Colonic mucosa (tissue), 4 donors: Measurements from ENCODE around the gene DIP2C. TPM values are rescaled to one million over a fixed set of nuclear protein-coding genes. Genes with fewer than 3 reads are reported as not detected.

Experiments used
- DNase-seq: peaks from one replicate; pipeline ENCODE4 v3.0.0-alpha.2; 2020
- H3K27ac ChIP-seq: fragments of 200-600 bp; one replicate; pipeline ENCODE4 v1.8.0; 2021
- H3K27me3 ChIP-seq: fragments of 200-600 bp; one replicate; pipeline ENCODE4 v1.8.0; 2021
- H3K36me3 ChIP-seq: fragments of 200-600 bp; one replicate; pipeline ENCODE4 v1.8.0; 2021
- H3K4me1 ChIP-seq: fragments of 200-600 bp; one replicate; pipeline ENCODE4 v1.8.0; 2021; ENCODE audit warnings: mild to moderate bottlenecking
- H3K4me3 ChIP-seq: fragments of 200-600 bp; one replicate; pipeline ENCODE4 v1.8.0; 2021
- H3K9ac ChIP-seq, 2 donors: one replicate each; pipeline ENCODE4 v1.7.0; 2013; ENCODE audit warnings: control low read depth in 2 of 2, low read depth in 2 of 2, low read length in 2 of 2
- H3K9me3 ChIP-seq: fragments of 200-600 bp; one replicate; pipeline ENCODE4 v1.8.0; 2021
- intact Hi-C: fragments of 100-400 bp; cut with DNase I; formaldehyde crosslinking; loops from one replicate; pipeline ENCODE4 v1.14.1; 2022
- total RNA-seq, 2 donors: library from RNA; stranded (reverse); fragmentation: NEBNext Ultra II Directional in 1 of 2; extraction: Animal tissue kit (Norgen Biotek cat#: 25700) in 1 of 2; gene quantifications; one replicate each; pipeline ENCODE4 v1.2.1, GENCODE V29; 2021
- TF ChIP-seq, protein P1 (sequence below): fragments of 200-600 bp; IDR thresholded peaks from one replicate; pipeline ENCODE4 v1.8.0; 2022; ENCODE audit warnings: antibody characterized with exemption, mild to moderate bottlenecking
- donor health status: healthy.
- donor health status: DM: no; HTN: no; CAD: no.
- donor health status: DM: no; HTN: no; CAD: no.

The DIP2C gene
- total RNA-seq, 2 donors from 2014 or later, result 7.6 to 11.2 TPM

DNA sequence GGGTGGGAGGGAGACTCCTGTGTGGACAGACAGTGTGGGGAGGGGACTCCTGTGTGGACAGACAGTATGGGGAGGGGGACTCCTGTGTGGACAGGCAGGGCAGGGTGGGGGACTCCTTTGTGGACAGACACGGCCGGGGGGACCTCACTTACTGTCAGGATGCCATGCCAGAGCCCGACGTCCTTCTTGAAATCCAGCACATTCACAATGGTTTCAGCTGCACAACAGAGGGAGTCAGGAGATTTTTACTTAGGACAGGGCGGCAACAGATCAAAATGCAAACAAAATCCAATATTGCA is 301.9 kb downstream of the DIP2C start:
- Histone ChIP-seq H3K27me3 (no peaks in the 10 kb centered on the region), H3K9ac (no peak overlapping the region), H3K9me3 (no peaks in the 10 kb centered on the region), H3K4me1 (no peaks in the 10 kb centered on the region), H3K36me3 (no peaks in the 10 kb centered on the region), H3K4me3 (no peak overlapping the region), H3K27ac (no peak overlapping the region)
- TF ChIP-seq, protein P1, sequence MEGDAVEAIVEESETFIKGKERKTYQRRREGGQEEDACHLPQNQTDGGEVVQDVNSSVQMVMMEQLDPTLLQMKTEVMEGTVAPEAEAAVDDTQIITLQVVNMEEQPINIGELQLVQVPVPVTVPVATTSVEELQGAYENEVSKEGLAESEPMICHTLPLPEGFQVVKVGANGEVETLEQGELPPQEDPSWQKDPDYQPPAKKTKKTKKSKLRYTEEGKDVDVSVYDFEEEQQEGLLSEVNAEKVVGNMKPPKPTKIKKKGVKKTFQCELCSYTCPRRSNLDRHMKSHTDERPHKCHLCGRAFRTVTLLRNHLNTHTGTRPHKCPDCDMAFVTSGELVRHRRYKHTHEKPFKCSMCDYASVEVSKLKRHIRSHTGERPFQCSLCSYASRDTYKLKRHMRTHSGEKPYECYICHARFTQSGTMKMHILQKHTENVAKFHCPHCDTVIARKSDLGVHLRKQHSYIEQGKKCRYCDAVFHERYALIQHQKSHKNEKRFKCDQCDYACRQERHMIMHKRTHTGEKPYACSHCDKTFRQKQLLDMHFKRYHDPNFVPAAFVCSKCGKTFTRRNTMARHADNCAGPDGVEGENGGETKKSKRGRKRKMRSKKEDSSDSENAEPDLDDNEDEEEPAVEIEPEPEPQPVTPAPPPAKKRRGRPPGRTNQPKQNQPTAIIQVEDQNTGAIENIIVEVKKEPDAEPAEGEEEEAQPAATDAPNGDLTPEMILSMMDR, result no peak
- intact Hi-C loops, result no loop called here
- DNase-seq, result no peak

DNA sequence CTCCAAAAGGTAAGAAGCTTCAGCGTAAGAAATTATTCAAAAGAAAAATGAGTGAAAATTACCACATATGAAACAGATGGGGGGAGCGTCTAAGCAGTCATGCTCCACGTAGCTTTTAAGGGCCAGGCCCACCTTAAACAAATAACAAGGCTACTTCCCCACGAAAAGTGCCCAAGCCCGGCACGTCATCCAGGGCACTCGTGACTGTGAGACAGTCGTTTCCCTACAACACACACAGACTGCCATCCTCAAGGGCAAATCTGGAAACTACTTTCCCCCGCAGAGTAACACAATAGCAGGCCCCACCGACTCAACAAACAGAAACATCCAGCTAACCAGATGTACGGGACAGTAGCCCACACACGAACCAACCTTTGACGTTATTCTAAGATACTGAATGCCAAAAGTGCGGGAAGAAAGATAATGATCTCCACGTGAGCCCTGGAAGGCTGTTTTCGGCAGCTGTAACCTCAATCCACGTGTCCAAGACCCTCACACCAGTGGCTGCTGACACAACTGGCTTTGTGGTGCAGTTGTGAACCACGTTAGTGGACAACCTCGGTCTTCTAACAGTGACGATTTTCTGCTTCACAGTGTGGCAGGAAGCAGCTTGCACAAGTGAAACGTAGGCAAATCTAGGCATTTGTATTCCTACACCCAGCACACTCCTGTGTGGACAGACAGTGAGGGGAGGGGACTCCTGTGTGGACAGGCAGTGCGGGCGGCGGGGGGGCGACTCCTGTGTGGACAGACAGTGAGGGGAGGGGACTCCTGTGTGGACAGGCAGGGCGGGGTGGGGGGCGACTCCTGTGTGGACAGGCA is 302.5 kb downstream of the DIP2C start:
- intact Hi-C loops, result no loop called here
- no peaks in the 10 kb centered on the region for H3K9me3 ChIP-seq
- H3K4me1 ChIP-seq, result no peaks in the 10 kb centered on the region
- H3K4me3 ChIP-seq, result no peak overlapping the region
- TF ChIP-seq, protein P1, result no peak
- H3K27ac ChIP-seq, result no peak overlapping the region
- H3K27me3 ChIP-seq, result no peaks in the 10 kb centered on the region
- DNase-seq, result no peak
- no peaks in the 10 kb centered on the region for H3K36me3 ChIP-seq
- H3K9ac ChIP-seq, result no peak overlapping the region

DNA sequence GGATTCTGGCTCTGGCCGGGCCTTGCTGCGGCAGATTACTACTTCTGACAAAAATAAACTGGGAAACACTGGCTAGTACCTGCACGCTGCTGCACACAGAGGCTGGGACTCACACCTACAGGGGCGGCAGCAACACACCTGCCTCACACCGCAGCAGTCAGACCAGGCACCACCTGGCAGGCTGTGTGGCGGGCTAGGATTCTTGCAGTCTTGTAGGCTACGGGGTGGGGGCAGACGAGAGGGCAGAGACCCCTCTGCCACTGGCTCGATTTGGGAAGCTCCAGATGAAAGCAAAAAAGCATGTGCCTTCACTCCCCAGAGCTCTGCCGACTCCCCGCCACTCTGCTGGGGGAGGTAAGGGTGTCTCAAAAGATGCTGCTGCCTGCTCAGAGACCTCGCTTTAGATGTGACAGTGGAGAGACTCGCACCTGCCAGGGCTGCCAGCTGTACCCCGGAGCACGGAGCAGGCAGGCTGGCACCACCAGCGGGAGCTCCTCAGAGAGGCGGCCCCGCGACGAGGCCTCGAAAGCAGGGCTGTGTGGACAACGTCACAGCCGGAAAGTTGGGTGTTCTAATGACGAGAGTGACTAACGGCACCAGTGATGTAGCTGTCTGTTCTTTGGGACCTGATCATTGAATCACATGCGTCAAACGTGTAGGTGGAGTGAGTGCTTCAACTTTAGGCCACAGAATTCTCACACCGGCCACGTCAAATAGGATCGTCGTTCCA is 303.7 kb downstream of the DIP2C start:
- intact Hi-C loops, result no loop called here

DNA sequence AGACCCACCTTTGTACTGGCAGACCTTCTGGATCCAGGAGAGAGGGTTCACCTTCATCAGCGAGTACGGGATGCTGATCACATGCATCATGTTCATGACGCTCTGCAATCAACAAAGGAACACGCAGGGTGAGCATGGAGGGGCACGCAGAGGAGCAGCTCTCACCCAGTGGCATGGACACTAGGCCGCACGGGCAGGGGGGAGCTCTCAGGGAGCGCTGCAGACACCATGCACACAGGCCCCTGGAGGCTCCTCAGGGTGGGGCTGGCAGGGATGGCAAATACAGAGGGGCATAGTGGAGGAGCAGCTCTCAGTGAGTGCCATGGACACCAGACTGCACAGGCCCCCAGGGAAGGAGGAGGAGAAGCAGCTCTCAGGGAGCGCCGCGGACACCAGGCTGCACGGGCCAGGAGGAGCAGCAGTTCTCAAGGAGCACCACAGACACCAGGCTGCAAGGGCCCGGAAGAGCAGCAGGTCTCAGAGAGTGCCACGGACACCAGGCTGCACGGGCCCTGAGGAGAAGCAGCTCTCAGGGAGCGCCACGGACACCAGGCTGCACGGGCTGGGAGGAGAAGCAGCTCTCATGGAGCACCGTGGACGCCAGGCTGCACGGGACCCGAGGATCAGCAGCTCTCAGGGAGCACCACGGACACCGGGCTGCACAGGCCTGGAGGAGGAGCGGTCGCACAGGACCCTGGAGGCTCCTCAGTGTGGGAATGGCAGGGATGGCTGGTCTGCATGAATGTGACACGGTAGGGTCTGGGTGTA is 304.7 kb downstream of the DIP2C start:
- no peak overlapping the region for H3K4me3 ChIP-seq
- no peaks in the 10 kb centered on the region for H3K4me1 ChIP-seq
- TF ChIP-seq, protein P1, result no peak
- H3K27ac ChIP-seq, result no peak overlapping the region
- no peaks in the 10 kb centered on the region for H3K27me3 ChIP-seq
- no peaks in the 10 kb centered on the region for H3K9me3 ChIP-seq
- H3K36me3 ChIP-seq, result no peaks in the 10 kb centered on the region
- intact Hi-C loops, result no loop called here
- DNase-seq, result no peak
- no peak overlapping the region for H3K9ac ChIP-seq

More for the DNA sequence above, 303.7 kb downstream of the DIP2C start:
- no peaks in the 10 kb centered on the region for H3K27me3 ChIP-seq
- H3K4me1 ChIP-seq, result no peaks in the 10 kb centered on the region
- no peak overlapping the region for H3K9ac ChIP-seq
- no peaks in the 10 kb centered on the region for H3K9me3 ChIP-seq
- H3K27ac ChIP-seq, result no peak overlapping the region
- H3K4me3 ChIP-seq, result no peak overlapping the region
- no peaks in the 10 kb centered on the region for H3K36me3 ChIP-seq
- TF ChIP-seq, protein P1, result no peak
- DNase-seq, result no peak

DNA sequence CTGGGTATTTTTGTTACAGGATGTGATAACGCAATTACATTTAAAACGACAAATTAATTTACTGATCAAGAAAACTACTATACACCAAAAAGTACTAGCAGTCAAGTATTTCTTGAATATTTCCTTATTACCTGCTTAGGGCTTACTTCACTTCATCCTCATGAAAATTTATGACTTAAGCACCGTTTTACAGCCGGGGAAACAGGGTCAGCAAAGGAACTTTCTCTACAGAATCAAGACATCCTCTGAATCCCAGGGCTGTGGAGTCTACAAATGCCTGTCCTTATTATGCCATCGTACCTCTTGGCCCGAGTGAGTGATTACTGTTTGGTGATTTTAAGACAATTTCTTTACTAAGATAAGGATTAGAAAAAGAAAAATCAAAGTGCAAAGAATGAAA is 305.9 kb downstream of the DIP2C start:
- no peaks in the 10 kb centered on the region for H3K9me3 ChIP-seq
- no peaks in the 10 kb centered on the region for H3K4me1 ChIP-seq
- H3K4me3 ChIP-seq, result no peak overlapping the region
- no peak overlapping the region for H3K27ac ChIP-seq
- intact Hi-C loops, result no loop called here
- no peaks in the 10 kb centered on the region for H3K27me3 ChIP-seq
- no peak for DNase-seq
- TF ChIP-seq, protein P1, result no peak
- H3K36me3 ChIP-seq, result no peaks in the 10 kb centered on the region
- no peak overlapping the region for H3K9ac ChIP-seq
